VCaP (cell line): ENCODE results near the gene GFPT2.

Experiments used
- H3K27ac ChIP-seq: fragments of 450-650 bp; 2 replicates; pipeline ENCODE4 v1.5.1; 2017
- TF ChIP-seq, protein P1 (sequence below): fragments of 450-650 bp; conservative IDR thresholded peaks from 2 replicates; pipeline ENCODE4 v1.5.1; 2017; ENCODE audit warnings: mild to moderate bottlenecking, moderate library complexity

Gene GFPT2

DNA sequence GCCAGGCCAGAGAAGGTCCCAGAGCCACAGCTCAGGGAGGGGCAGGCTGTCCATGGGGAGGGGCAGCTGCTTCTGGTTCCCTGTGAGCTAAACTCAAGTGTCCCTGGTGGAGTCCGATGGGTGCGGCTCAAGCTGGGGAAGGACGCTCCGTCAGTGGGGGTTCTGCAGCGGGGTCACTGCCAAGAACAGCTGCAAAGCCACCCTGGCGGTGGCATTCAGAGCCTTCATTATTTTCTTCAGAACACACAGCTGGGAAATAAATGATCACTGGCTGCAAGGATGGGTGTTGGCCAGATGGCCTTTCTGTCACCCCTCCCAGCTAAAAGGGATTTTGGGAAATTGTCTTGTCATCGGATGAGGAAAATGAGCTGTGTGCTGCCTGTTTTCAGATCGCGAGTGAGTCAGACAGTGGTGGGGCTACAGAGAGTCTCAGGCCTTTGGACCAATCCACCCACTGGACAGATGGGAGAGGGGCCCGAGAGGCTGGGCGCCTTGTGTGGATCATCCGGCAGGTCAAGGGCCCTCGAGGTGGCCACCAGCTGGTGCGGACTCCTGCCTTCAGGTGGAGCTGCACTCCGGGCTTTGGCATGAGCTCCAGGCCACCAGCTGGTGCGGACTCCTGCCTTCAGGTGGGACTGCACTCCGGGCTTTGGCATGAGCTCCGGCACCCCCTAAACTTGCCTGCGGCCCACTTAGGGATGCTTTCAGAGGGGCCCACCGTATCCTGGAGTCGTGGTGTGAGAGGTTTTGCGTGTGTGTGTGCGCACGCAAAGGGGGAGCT, 17.9 kb upstream of the GFPT2 start:
- H3K27ac ChIP-seq = no peak overlapping the region
- TF ChIP-seq, protein P1, sequence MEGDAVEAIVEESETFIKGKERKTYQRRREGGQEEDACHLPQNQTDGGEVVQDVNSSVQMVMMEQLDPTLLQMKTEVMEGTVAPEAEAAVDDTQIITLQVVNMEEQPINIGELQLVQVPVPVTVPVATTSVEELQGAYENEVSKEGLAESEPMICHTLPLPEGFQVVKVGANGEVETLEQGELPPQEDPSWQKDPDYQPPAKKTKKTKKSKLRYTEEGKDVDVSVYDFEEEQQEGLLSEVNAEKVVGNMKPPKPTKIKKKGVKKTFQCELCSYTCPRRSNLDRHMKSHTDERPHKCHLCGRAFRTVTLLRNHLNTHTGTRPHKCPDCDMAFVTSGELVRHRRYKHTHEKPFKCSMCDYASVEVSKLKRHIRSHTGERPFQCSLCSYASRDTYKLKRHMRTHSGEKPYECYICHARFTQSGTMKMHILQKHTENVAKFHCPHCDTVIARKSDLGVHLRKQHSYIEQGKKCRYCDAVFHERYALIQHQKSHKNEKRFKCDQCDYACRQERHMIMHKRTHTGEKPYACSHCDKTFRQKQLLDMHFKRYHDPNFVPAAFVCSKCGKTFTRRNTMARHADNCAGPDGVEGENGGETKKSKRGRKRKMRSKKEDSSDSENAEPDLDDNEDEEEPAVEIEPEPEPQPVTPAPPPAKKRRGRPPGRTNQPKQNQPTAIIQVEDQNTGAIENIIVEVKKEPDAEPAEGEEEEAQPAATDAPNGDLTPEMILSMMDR = no peak

DNA sequence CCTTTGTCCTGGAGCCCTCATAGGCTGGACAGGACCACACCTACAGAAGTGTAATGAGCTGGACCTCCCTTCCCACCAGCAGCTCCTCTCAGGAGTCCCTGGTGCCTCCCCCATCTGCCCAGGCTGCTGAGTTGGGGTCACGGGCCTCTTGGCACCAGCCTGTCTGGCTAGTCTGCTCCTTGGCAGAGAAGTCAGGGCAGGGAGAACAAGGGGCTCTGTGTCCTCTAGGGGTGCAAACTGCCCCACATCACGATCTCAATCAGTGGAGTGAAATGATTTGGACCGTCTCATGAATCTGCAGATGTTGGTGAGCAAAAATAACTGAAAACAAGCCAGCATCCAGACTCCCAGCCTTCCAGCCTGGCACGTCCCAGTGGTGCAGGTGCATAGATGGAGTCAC, 14.9 kb upstream of the GFPT2 start:
- TF ChIP-seq, protein P1 = no peak

DNA sequence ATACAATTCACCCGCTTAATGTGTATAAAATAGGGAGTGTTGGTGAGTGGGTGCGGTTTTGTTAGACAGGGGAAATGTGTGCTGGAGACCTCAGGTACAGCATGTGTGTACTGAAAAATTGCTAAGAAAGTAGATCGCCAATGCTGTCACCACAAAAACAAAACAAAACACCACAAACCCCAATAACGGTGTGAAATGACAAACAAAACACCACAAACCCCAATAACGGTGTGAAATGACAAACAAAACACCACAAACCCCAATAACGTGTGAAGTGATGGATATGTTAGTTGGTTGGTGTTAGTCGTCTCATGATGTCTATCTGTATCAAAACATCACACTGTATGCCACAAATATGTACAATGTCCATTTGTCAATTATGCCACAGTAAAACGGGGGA, 14.2 kb upstream of the GFPT2 start:
- TF ChIP-seq, protein P1 = no peak
- H3K27ac ChIP-seq = no peak overlapping the region

More for the DNA sequence above, 14.9 kb upstream of the GFPT2 start:
- no peak overlapping the region for H3K27ac ChIP-seq

DNA sequence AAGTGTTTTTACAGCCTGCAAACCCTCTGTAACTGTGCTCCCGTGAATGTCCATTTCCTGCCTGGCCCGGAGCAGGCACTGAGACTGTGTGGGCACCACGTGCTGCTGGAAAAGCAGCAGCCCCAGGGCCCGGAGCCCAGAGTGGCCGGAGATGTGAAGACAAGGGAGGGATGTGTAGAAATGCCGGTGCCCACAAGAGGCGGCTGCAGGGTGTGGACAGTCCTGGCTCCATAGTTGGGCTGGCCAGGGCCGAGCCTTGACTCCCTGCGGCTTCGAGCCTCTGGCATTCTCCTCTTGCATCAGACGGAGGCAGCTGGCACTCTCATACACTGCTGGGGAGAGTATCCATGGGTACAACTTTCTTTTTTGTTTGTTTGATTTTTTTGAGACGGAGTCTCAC, 13.2 kb upstream of the GFPT2 start:
- TF ChIP-seq, protein P1 = no peak
- no peak overlapping the region for H3K27ac ChIP-seq

DNA sequence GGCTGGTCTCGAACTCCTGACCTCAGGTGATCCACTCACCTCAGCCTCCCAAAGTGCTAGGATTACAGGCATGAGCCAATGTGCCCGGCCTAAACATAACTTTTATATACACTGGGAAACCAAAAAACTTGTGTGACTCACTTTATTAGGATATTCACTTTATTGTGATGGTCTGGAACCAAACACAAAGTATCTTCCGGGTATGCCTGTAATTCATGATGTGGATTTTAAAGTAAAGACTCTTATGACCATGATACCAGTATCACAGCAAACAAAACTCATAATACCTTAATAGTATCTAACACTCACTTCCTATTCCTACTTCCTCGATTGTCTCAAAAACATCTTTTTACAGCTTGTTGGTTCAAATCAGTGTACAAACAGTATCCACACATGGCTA, 12.7 kb upstream of the GFPT2 start:
- TF ChIP-seq, protein P1 = no peak
- no peak overlapping the region for H3K27ac ChIP-seq

DNA sequence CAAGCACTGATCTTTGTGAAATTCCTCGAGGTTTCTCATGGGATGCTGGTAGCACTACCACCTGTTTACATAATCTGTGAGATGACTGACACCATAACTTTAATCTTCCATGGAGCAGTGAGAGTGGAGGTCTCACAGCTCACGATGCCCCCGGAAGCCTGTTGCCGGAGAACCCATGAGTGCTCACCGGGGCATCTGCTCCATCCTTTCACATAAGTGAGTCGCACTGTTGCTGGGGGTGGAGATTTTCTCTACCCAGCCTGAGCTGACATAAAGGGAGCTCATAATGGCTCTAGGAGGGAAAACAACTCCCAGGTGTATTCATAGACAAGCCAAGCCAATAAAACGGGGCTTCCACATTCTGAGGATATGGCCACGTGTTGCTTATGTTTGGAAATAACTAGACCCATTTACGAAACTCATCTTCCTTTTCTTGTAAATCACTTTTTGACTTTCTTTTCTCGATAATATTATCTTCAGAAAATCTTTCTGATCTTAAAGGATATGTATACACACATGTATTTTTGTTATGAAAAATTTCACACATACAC, 11.2 kb upstream of the GFPT2 start:
- TF ChIP-seq, protein P1 = no peak
- no peak overlapping the region for H3K27ac ChIP-seq

DNA sequence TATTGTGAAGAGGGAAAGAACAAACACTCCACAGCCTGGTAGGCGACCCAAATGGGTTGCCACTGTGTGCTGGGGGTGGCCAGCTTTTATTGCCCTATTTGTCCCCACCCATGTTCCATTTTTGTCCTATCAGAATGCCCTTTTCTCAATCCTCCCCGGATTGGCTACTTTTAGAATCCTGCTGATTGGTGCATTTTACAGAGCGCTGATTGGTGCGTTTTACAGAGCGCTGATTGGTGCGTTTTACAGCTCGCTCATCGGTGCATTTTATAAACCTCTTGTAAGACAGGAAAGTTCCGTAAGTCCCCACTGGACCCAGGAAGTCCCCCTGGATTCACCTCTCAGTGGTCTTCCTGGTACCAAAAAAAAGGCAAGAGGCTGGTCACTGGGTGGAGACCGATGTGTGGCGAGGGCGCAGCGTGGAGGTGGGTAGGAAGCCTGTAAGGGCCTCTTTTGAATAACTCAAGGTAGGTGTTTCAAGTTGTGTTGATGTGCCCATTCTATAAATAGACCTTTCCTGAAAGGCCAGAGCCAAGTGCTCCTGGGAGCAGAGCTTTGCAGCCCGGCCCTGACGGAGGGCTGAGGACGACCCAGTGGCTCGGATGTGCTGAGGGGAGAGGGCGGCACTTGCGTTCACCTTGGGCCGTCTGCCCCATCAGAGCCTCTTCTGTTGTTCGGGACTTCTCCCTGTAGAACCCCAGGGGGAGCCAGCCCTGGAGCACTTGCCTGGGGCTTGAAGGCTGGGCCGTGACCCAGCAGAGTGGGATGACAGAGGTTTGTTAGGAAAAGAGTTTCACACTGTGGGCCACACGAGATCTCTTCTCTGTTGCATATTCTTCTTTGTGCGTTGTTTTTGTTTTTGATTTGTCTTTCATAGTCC, 7.2 kb upstream of the GFPT2 start:
- H3K27ac ChIP-seq = no peak overlapping the region
- TF ChIP-seq, protein P1 = no peak
